Measurements from ENCODE around the gene DLGAP4.
A peak's percentile ranks its signal among the peaks of the same experiment; 100 is the strongest.

Gene DLGAP4

DNA sequence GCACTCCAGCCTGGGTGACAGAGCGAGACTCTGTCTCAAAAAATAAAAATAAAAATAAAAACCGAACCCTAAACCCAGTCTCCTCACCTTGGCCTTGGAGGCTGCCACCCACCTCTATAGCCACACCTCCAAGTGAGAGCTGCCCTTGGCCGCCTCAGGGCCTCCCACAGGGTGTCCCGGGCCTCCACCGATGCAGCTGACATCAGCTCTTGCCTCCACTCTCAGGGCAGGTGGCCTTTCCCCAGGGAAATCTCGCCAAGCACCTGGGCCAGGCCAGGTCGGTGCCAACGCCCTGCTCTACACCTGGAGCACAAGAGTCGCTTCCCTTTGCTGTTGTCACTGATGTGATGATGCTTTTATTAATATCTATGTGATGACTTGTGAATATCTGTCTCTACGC, 226.2 kb downstream of the DLGAP4 start:
- Histone ChIP-seq H3K27ac (ENCODE audit: low read depth, low read length) (no peak overlapping the region), H3K4me2 (ENCODE audit: low read length) (no peak overlapping the region), H3K36me3 (ENCODE audit: control insufficient read depth, low read length) (peaks cover 1% of the 10 kb centered on the region; the same call in 1 of the 2 replicates), H3K79me2 (ENCODE audit: control insufficient read depth, low read length) (no peaks in the 10 kb centered on the region), H3F3A (ENCODE audit: control insufficient read depth, insufficient read depth) (no peaks in the 10 kb centered on the region), H3K9me3 (ENCODE audit: control insufficient read depth, insufficient read depth, low read length) (no peaks in the 10 kb centered on the region), H3K9me2 (replicated peaks; ENCODE audit: control insufficient read depth, low read length) (no peaks in the 10 kb centered on the region), H3K27me3 (ENCODE audit: control insufficient read depth, low read length) (no peaks in the 10 kb centered on the region), H3K4me1 (ENCODE audit: control insufficient read depth, low read length) (peaks cover 6% of the 10 kb centered on the region; the same call in 1 of the 2 replicates), H3K4me3 (ENCODE audit: low read length) (no peak overlapping the region), H4K20me1 (ENCODE audit: control insufficient read depth, insufficient read depth, low read depth, low read length) (no peaks in the 10 kb centered on the region)
- TF ChIP-seq EZH2phosphoT487 (IDR thresholded peaks at IDR 0.05; ENCODE audit: borderline replicate concordance, low read length): no peak

DNA sequence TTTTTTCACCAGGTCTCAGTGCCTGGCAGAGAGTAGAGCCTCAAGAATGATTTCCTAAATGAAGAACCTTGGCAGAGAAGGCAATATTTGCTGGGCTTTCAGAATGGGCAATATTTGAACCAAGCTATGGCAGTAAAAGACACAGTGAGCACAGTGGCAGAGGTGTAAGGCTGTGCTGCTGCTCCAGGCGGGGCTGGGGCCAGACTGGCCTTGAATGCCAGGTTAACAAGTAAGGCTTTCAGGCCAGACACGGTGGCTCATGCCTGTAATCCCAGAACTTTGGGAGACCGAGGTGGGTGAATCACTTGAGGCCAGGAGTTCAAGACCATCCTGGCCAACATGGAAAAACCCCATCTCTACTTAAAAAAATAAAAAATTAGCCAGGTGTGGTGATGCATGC, 226.7 kb downstream of the DLGAP4 start:
- Histone ChIP-seq H3K4me2 (ENCODE audit: low read length) (no peak overlapping the region), H3K27me3 (ENCODE audit: control insufficient read depth, low read length) (no peaks in the 10 kb centered on the region), H3K4me3 (ENCODE audit: low read length) (no peak overlapping the region), H3K9me3 (ENCODE audit: control insufficient read depth, insufficient read depth, low read length) (no peaks in the 10 kb centered on the region), H3K4me1 (ENCODE audit: control insufficient read depth, low read length) (peaks cover 6% of the 10 kb centered on the region; the same call in 1 of the 2 replicates), H3K36me3 (ENCODE audit: control insufficient read depth, low read length) (no peaks in the 10 kb centered on the region; the same call in 1 of the 2 replicates), H3K9me2 (replicated peaks; ENCODE audit: control insufficient read depth, low read length) (no peaks in the 10 kb centered on the region), H3K79me2 (ENCODE audit: control insufficient read depth, low read length) (no peaks in the 10 kb centered on the region), H4K20me1 (ENCODE audit: control insufficient read depth, insufficient read depth, low read depth, low read length) (no peaks in the 10 kb centered on the region), H3K27ac (ENCODE audit: low read depth, low read length) (no peak overlapping the region), H3F3A (ENCODE audit: control insufficient read depth, insufficient read depth) (no peaks in the 10 kb centered on the region)
- TF ChIP-seq EZH2phosphoT487 (IDR thresholded peaks at IDR 0.05; ENCODE audit: borderline replicate concordance, low read length): no peak
- TF ChIP-seq, protein P1, sequence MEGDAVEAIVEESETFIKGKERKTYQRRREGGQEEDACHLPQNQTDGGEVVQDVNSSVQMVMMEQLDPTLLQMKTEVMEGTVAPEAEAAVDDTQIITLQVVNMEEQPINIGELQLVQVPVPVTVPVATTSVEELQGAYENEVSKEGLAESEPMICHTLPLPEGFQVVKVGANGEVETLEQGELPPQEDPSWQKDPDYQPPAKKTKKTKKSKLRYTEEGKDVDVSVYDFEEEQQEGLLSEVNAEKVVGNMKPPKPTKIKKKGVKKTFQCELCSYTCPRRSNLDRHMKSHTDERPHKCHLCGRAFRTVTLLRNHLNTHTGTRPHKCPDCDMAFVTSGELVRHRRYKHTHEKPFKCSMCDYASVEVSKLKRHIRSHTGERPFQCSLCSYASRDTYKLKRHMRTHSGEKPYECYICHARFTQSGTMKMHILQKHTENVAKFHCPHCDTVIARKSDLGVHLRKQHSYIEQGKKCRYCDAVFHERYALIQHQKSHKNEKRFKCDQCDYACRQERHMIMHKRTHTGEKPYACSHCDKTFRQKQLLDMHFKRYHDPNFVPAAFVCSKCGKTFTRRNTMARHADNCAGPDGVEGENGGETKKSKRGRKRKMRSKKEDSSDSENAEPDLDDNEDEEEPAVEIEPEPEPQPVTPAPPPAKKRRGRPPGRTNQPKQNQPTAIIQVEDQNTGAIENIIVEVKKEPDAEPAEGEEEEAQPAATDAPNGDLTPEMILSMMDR (IDR thresholded peaks at IDR 0.05; ENCODE audit: low read depth, low read length, poor library complexity, severe bottlenecking): no peak

DNA sequence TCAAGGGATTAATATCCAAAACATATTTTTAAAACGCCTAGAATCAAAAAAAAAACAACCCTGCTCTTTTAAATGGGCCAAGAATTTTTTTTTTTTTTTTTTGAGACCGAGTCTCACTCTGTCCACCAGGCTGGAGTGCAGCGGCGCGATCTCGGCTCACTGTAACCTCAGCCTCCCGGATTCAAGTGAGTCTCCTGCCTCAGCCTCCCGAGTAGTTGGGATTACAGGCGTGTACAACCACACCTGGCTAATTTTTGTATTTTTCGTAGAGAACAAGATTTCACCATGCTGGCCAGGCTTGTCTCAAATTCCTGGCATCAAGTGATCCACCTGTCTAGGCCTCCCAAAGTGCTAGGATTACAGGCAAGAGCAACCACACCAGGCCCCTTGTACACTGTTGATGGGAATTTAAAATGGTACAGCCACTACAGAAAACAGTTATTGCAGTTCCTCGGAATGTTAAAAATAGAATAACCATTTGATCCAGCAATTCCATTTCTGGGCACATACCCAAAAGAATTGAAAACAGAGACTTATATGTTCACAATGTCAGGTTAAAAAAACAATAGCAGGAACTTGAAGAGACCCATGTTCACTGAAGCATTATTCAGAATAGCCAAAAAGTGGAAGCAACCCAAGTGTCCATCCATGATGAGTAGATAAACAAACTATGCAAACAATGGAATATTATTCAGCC, 232.0 kb downstream of the DLGAP4 start:
- Histone ChIP-seq H3K36me3 (ENCODE audit: control insufficient read depth, low read length) (no peaks in the 10 kb centered on the region), H3K79me2 (ENCODE audit: control insufficient read depth, low read length) (no peaks in the 10 kb centered on the region), H3K9me3 (ENCODE audit: control insufficient read depth, insufficient read depth, low read length) (no peaks in the 10 kb centered on the region), H3K4me1 (ENCODE audit: control insufficient read depth, low read length) (peaks cover 15% of the 10 kb centered on the region), H4K20me1 (ENCODE audit: control insufficient read depth, insufficient read depth, low read depth, low read length) (no peaks in the 10 kb centered on the region), H3K4me3 (ENCODE audit: low read length) (no peak overlapping the region), H3K27me3 (ENCODE audit: control insufficient read depth, low read length) (peaks cover 5% of the 10 kb centered on the region; the same call in 1 of the 2 replicates), H3K4me2 (ENCODE audit: low read length) (no peak overlapping the region), H3K9me2 (replicated peaks; ENCODE audit: control insufficient read depth, low read length) (no peaks in the 10 kb centered on the region), H3F3A (ENCODE audit: control insufficient read depth, insufficient read depth) (peaks cover 2% of the 10 kb centered on the region; the same call in 1 of the 2 replicates), H3K27ac (ENCODE audit: low read depth, low read length) (no peak overlapping the region)
- TF ChIP-seq EZH2phosphoT487 (IDR thresholded peaks at IDR 0.05; ENCODE audit: borderline replicate concordance, low read length): no peak
- TF ChIP-seq, protein P1 (IDR thresholded peaks at IDR 0.05; ENCODE audit: low read depth, low read length, poor library complexity, severe bottlenecking): no peak

DNA sequence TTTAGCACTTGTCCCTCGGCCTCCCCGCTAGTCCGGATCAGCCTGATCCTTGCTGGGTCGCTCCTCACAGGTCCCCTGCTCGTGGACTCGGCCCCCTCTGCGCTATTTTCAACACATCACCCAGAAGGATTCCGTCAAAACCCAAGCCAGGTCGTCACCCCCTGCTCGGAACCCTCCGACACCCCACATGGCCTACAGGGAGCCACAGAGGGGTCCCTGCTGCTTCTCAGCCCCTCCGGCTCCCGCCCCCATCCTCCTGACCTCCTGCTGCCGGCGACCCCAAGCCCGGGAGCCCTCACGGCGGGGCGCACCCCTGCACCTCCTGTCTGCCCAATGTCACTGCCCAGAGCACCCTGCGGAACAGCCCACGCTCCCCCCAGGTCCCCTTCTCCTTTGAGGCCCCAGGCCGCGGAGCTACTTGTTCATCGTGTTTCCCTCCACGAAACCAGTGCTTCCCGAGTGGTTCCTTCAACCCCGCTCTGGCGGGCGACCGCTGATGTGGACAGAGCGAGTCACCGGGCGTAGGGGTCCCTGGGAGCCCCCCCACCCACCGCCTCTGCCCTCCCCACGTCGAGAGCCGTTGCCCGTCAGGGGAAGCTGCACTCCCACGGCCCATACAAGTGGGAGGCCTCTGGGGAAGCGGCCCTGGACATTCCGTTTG, 234.5 kb downstream of the DLGAP4 start:
- Histone ChIP-seq H3K9me3 (ENCODE audit: control insufficient read depth, insufficient read depth, low read length) (no peaks in the 10 kb centered on the region), H3K4me2 (ENCODE audit: low read length) (peak overlapping the region; percentile 51), H3K4me1 (ENCODE audit: control insufficient read depth, low read length) (peaks cover 15% of the 10 kb centered on the region), H3K27me3 (ENCODE audit: control insufficient read depth, low read length) (peaks cover 5% of the 10 kb centered on the region; the same call in 1 of the 2 replicates), H3K4me3 (ENCODE audit: low read length) (no peak overlapping the region), H3F3A (ENCODE audit: control insufficient read depth, insufficient read depth) (peaks cover 2% of the 10 kb centered on the region; the same call in 1 of the 2 replicates), H3K36me3 (ENCODE audit: control insufficient read depth, low read length) (no peaks in the 10 kb centered on the region), H4K20me1 (ENCODE audit: control insufficient read depth, insufficient read depth, low read depth, low read length) (no peaks in the 10 kb centered on the region), H3K79me2 (ENCODE audit: control insufficient read depth, low read length) (no peaks in the 10 kb centered on the region), H3K9me2 (replicated peaks; ENCODE audit: control insufficient read depth, low read length) (no peaks in the 10 kb centered on the region), H3K27ac (ENCODE audit: low read depth, low read length) (no peak overlapping the region)
- TF ChIP-seq, protein P1 (IDR thresholded peaks at IDR 0.05; ENCODE audit: low read depth, low read length, poor library complexity, severe bottlenecking): no peak
- no peak for TF ChIP-seq EZH2phosphoT487 (IDR thresholded peaks at IDR 0.05; ENCODE audit: borderline replicate concordance, low read length)

Data from DOHH2 (cell line).